Loucy (cell line): Measurements from ENCODE around the gene PALLD.

Experiments used
- EZH2phosphoT487 ChIP-seq: fragments of 200-600 bp; IDR thresholded peaks from 2 replicates; pipeline ENCODE4 v1.6.1; 2018; ENCODE audit warnings: antibody characterized with exemption, mild to moderate bottlenecking, moderate library complexity, borderline replicate concordance
- TF ChIP-seq, protein P1 (sequence below): fragments of 200-600 bp; sonication (generic); conservative IDR thresholded peaks from 2 replicates; pipeline ENCODE4 v1.5.1; 2014; ENCODE audit warnings: mild to moderate bottlenecking, antibody characterized with exemption, low read length

DNA sequence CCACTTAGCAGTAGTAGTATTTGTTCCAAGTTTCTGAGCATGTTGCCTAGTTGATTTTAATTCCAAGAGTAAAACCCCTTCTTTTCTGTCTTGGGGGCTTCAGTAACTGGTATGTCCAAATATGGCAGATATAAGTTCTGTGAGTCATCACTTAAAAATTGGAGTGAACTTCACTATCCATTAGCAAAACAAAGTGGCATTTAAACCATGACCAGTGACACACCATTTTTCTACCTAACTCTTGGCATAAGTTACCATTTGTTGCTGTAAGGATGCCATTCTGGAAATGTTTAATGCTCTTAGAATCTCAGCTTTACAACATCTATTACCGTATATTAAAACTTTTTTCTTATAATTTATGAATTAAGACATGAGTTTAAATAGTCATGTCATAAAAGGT, 411.2 kb downstream of the PALLD start:
- TF ChIP-seq, protein P1, sequence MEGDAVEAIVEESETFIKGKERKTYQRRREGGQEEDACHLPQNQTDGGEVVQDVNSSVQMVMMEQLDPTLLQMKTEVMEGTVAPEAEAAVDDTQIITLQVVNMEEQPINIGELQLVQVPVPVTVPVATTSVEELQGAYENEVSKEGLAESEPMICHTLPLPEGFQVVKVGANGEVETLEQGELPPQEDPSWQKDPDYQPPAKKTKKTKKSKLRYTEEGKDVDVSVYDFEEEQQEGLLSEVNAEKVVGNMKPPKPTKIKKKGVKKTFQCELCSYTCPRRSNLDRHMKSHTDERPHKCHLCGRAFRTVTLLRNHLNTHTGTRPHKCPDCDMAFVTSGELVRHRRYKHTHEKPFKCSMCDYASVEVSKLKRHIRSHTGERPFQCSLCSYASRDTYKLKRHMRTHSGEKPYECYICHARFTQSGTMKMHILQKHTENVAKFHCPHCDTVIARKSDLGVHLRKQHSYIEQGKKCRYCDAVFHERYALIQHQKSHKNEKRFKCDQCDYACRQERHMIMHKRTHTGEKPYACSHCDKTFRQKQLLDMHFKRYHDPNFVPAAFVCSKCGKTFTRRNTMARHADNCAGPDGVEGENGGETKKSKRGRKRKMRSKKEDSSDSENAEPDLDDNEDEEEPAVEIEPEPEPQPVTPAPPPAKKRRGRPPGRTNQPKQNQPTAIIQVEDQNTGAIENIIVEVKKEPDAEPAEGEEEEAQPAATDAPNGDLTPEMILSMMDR = no peak
- TF ChIP-seq EZH2phosphoT487 = no peak
